A673 (cell line): ENCODE data around the gene NRXN2. TPM values are rescaled to one million over a fixed set of nuclear protein-coding genes. Genes with fewer than 3 reads are reported as not detected.

Experiments
- BruUV-seq: library from RNA; stranded (reverse); fragments of 400-500 nt; replicated peaks from 2 replicates; lab custom pipeline; 2021; lab: Mats Ljungman, UMichigan
- CTCF ChIA-PET: fragments of 300-600 bp; sonication (Branson Sonifier 250); formaldehyde crosslinking; loops from one replicate; lab custom pipeline; 2022; ENCODE audit warnings: antibody characterized with exemption; lab: Charles Lee
- POLR2A ChIA-PET: fragments of 300-600 bp; sonication (Branson Sonifier 250); formaldehyde crosslinking; loops from one replicate; lab custom pipeline; 2022; ENCODE audit warnings: antibody characterized with exemption; ENCODE audit not compliant: low non-redundant PET; lab: Charles Lee
- DNase-seq: peaks from one replicate; pipeline ENCODE4 v3.0.0-alpha.2; 2015; ENCODE audit warnings: low spot score
- H3K27ac ChIP-seq: fragments of 200-600 bp; sonication (generic); 2 replicates; pipeline ENCODE4 v1.5.1; 2016; ENCODE audit warnings: mixed run types, low read depth, mild to moderate bottlenecking, mixed read lengths, antibody characterized with exemption, low read length; ENCODE audit not compliant: poor library complexity, severe bottlenecking
- H3K27me3 ChIP-seq: fragments of 200-600 bp; sonication (generic); replicated peaks from 2 replicates; pipeline ENCODE4 v1.6.1; 2017; ENCODE audit warnings: mixed run types, low read depth, mild to moderate bottlenecking, mixed read lengths, antibody characterized with exemption, low read length; ENCODE audit not compliant: insufficient read depth, poor library complexity
- H3K36me3 ChIP-seq: fragments of 200-600 bp; sonication (generic); 2 replicates; pipeline ENCODE4 v1.6.1; 2016; ENCODE audit warnings: mixed run types, mild to moderate bottlenecking, mixed read lengths, antibody characterized with exemption, low read length; ENCODE audit not compliant: insufficient read depth, poor library complexity, severe bottlenecking
- H3K4me1 ChIP-seq: fragments of 200-600 bp; sonication (generic); 2 replicates; pipeline ENCODE4 v1.6.1; 2017; ENCODE audit warnings: mixed run types, mild to moderate bottlenecking, mixed read lengths, antibody characterized with exemption, low read length; ENCODE audit not compliant: insufficient read depth, poor library complexity, severe bottlenecking
- H3K4me3 ChIP-seq: fragments of 200-600 bp; sonication (generic); 2 replicates; pipeline ENCODE4 v1.5.1; 2016; ENCODE audit warnings: low read depth, mixed run types, mild to moderate bottlenecking, mixed read lengths, low read length; ENCODE audit not compliant: poor library complexity, severe bottlenecking
- H3K9me3 ChIP-seq: fragments of 200-600 bp; sonication (generic); 2 replicates; pipeline ENCODE4 v1.6.1; 2016; ENCODE audit warnings: mixed run types, low read depth, mild to moderate bottlenecking, mixed read lengths, antibody characterized with exemption, low read length; ENCODE audit not compliant: poor library complexity, severe bottlenecking
- EZH2 ChIP-seq: fragments of 200-600 bp; sonication (generic); IDR thresholded peaks from 2 replicates; pipeline ENCODE4 v1.6.1; 2017; ENCODE audit warnings: borderline replicate concordance, low read depth, mild to moderate bottlenecking, mixed read lengths, antibody characterized with exemption, low read length; ENCODE audit not compliant: poor library complexity, severe bottlenecking
- intact Hi-C: fragments of 100-400 bp; cut with micrococcal nuclease; formaldehyde crosslinking; loops from one replicate; pipeline ENCODE4 v1.10.0; 2022; ENCODE audit not compliant: unreplicated experiment
- total RNA-seq: library from RNA; stranded (reverse); gene quantifications from 2 replicates; pipeline ENCODE4 v1.2.3, GENCODE V29; 2021
- TF ChIP-seq, protein P1 (sequence below): fragments of 300-800, 200-600 bp; sonication (generic); conservative IDR thresholded peaks from 2 replicates; pipeline ENCODE4 v1.5.1; 2017; ENCODE audit warnings: low read depth, mild to moderate bottlenecking, antibody characterized with exemption, low read length, moderate library complexity, mixed read lengths

The NRXN2 gene
- total RNA-seq, 1 experiment from 2014 or later, result 5.0 TPM

DNA sequence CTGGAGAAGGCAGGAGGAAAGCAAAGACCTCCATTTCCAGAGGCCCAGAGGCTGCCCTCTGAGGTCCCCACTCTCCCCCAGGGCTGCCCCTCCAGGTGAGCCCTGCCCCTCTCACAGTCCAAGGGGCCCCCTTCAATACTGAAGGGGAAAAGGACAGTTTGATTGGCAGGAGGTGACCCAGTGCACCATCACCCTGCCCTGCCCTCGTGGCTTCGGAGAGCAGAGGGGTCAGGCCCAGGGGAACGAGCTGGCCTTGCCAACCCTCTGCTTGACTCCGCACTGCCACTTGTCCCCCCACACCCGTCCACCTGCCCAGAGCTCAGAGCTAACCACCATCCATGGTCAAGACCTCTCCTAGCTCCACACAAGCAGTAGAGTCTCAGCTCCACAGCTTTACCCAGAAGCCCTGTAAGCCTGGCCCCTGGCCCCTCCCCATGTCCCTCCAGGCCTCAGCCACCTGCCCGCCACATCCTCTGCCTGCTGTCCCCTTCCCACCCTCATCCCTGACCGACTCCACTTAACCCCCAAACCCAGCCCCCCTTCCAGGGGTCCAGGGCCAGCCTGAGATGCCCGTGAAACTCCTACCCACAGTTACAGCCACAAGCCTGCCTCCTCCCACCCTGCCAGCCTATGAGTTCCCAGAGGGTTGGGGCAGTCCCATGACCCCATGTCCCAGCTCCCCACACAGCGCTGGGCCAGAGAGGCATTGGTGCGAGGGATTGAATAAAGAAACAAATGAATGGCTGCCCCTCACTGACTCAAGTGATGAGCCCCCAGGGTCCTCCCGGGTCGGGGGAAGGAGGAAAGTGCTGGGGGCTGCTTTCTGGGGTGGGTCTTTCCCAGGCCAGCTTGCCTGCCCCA, 121.2 kb downstream of the NRXN2 start:
- Histone ChIP-seq H3K36me3 (no peaks in the 10 kb centered on the region), H3K4me1 (no peaks in the 10 kb centered on the region), H3K27me3 (no peaks in the 10 kb centered on the region), H3K4me3 (no peak overlapping the region), H3K9me3 (no peaks in the 10 kb centered on the region), H3K27ac (no peak overlapping the region)
- POLR2A ChIA-PET, result no interaction called here
- TF ChIP-seq, protein P1, sequence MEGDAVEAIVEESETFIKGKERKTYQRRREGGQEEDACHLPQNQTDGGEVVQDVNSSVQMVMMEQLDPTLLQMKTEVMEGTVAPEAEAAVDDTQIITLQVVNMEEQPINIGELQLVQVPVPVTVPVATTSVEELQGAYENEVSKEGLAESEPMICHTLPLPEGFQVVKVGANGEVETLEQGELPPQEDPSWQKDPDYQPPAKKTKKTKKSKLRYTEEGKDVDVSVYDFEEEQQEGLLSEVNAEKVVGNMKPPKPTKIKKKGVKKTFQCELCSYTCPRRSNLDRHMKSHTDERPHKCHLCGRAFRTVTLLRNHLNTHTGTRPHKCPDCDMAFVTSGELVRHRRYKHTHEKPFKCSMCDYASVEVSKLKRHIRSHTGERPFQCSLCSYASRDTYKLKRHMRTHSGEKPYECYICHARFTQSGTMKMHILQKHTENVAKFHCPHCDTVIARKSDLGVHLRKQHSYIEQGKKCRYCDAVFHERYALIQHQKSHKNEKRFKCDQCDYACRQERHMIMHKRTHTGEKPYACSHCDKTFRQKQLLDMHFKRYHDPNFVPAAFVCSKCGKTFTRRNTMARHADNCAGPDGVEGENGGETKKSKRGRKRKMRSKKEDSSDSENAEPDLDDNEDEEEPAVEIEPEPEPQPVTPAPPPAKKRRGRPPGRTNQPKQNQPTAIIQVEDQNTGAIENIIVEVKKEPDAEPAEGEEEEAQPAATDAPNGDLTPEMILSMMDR, result no peak
- no peak for TF ChIP-seq EZH2
- CTCF ChIA-PET, result no interaction called here
- BruUV-seq, result no TSS peak
- intact Hi-C loops, result no loop called here
- no peak for DNase-seq

- BruUV-seq, result no TSS peak
- no peaks in the 10 kb centered on the region for H3K36me3 ChIP-seq
- no peak for TF ChIP-seq EZH2
- TF ChIP-seq, protein P1, result no peak
- no peaks in the 10 kb centered on the region for H3K27me3 ChIP-seq
- intact Hi-C loops, result no loop called here
- ChIA-PET CTCF (no interaction called here), POLR2A (interaction anchor here (0.6 kb wide), 1 partner anchor 23 kb away, joined by 6 read pairs; no protein-coding TSS in a partner anchor)
- no peaks in the 10 kb centered on the region for H3K4me1 ChIP-seq
- H3K27ac ChIP-seq, result no peak overlapping the region
- no peaks in the 10 kb centered on the region for H3K9me3 ChIP-seq
- H3K4me3 ChIP-seq, result no peak overlapping the region
- no peak for DNase-seq
These were observed 122.6 kb downstream of the NRXN2 start for GRCh38 chr11:64600281-64600992.

- DNase-seq, result no peak
- CTCF ChIA-PET, result interaction anchor here (0.6 kb wide), 1 partner anchor 86 kb away, joined by 3 read pairs; no protein-coding TSS in a partner anchor
- Histone ChIP-seq H3K36me3 (no peaks in the 10 kb centered on the region), H3K27me3 (no peaks in the 10 kb centered on the region), H3K4me1 (no peaks in the 10 kb centered on the region), H3K9me3 (no peaks in the 10 kb centered on the region), H3K4me3 (no peak overlapping the region), H3K27ac (no peak overlapping the region)
- TF ChIP-seq, protein P1, result no peak
- no peak for TF ChIP-seq EZH2
- POLR2A ChIA-PET, result interaction anchor here (0.6 kb wide), 1 partner anchor 24 kb away, joined by 6 read pairs; no protein-coding TSS in a partner anchor
- no TSS peak for BruUV-seq
- intact Hi-C loops, result no loop called here
These were observed 123.2 kb downstream of the NRXN2 start for GRCh38 chr11:64599698-64600211.
